Muscle layer of duodenum (tissue), 2 donors: Measurements from ENCODE around the gene MCF2L2.

Experiments
- H3K27ac ChIP-seq: one replicate; pipeline ENCODE4 v1.7.0; 2013; ENCODE audit warnings: mild to moderate bottlenecking, low read length
- H3K27me3 ChIP-seq: one replicate; pipeline ENCODE4 v1.7.0; 2013; ENCODE audit warnings: low read depth, mild to moderate bottlenecking, control low read depth, low read length
- H3K36me3 ChIP-seq, 2 donors: one replicate each; pipeline ENCODE4 v1.7.0; 2013; ENCODE audit warnings: low read length in 2 of 2, control low read depth in 1 of 2, mild to moderate bottlenecking in 1 of 2; ENCODE audit not compliant: insufficient read depth in 2 of 2, control insufficient read depth in 1 of 2
- H3K4me1 ChIP-seq, 2 donors: one replicate each; pipeline ENCODE4 v1.7.0; 2013; ENCODE audit warnings: low read length in 2 of 2, mild to moderate bottlenecking in 2 of 2, control low read depth in 1 of 2, moderate library complexity in 1 of 2; ENCODE audit not compliant: insufficient read depth in 2 of 2, control insufficient read depth in 1 of 2
- H3K4me3 ChIP-seq, 2 donors: one replicate each; pipeline ENCODE4 v1.7.0; 2013; ENCODE audit warnings: low read length in 2 of 2, low read depth in 1 of 2, mild to moderate bottlenecking in 1 of 2
- H3K9me3 ChIP-seq, 2 donors: one replicate each; pipeline ENCODE4 v1.7.0; 2013; ENCODE audit warnings: low read length in 2 of 2, control low read depth in 1 of 2, mild to moderate bottlenecking in 1 of 2; ENCODE audit not compliant: control insufficient read depth in 1 of 2
- donor health status: healthy.

Gene MCF2L2

GRCh38 chr3:183332487-183332886 is 95.9 kb downstream of the MCF2L2 start:
- no peak overlapping the region for H3K4me3 ChIP-seq
- H3K36me3 ChIP-seq, result no peaks in the 10 kb centered on the region
- no peaks in the 10 kb centered on the region for H3K9me3 ChIP-seq
- H3K4me1 ChIP-seq, result no peaks in the 10 kb centered on the region
- no peak overlapping the region for H3K27ac ChIP-seq
- H3K27me3 ChIP-seq, result no peaks in the 10 kb centered on the region

- H3K4me1 ChIP-seq, result no peaks in the 10 kb centered on the region
- no peaks in the 10 kb centered on the region for H3K9me3 ChIP-seq
Observed at GRCh38 chr3:183331498-183331897, 96.9 kb downstream of the MCF2L2 start.

GRCh38 chr3:183330881-183331280 is 97.5 kb downstream of the MCF2L2 start:
- Histone ChIP-seq H3K27me3 (no peaks in the 10 kb centered on the region), H3K36me3 (no peaks in the 10 kb centered on the region), H3K9me3 (no peaks in the 10 kb centered on the region), H3K4me1 (no peaks in the 10 kb centered on the region), H3K4me3 (no peak overlapping the region), H3K27ac (no peak overlapping the region)

More at GRCh38 chr3:183331498-183331897, 96.9 kb downstream of the MCF2L2 start:
- no peaks in the 10 kb centered on the region for H3K27me3 ChIP-seq
- no peak overlapping the region for H3K4me3 ChIP-seq
- no peaks in the 10 kb centered on the region for H3K36me3 ChIP-seq
- no peak overlapping the region for H3K27ac ChIP-seq

GRCh38 chr3:183329543-183329942 is 98.9 kb downstream of the MCF2L2 start:
- H3K36me3 ChIP-seq, result no peaks in the 10 kb centered on the region
- H3K4me3 ChIP-seq, result no peak overlapping the region
- H3K9me3 ChIP-seq, result no peaks in the 10 kb centered on the region
- H3K27ac ChIP-seq, result no peak overlapping the region
- no peaks in the 10 kb centered on the region for H3K27me3 ChIP-seq
- no peaks in the 10 kb centered on the region for H3K4me1 ChIP-seq

GRCh38 chr3:183328823-183329222 is 99.6 kb downstream of the MCF2L2 start:
- H3K27ac ChIP-seq, result no peak overlapping the region
- H3K27me3 ChIP-seq, result no peaks in the 10 kb centered on the region
- no peak overlapping the region for H3K4me3 ChIP-seq
- H3K4me1 ChIP-seq, result no peaks in the 10 kb centered on the region
- H3K36me3 ChIP-seq, result no peaks in the 10 kb centered on the region
- H3K9me3 ChIP-seq, result no peaks in the 10 kb centered on the region

- Histone ChIP-seq H3K27ac (no peak overlapping the region), H3K36me3 (no peaks in the 10 kb centered on the region), H3K4me1 (no peaks in the 10 kb centered on the region), H3K9me3 (no peaks in the 10 kb centered on the region), H3K4me3 (no peak overlapping the region), H3K27me3 (no peaks in the 10 kb centered on the region)
Observed at GRCh38 chr3:183328164-183328563, 100.3 kb downstream of the MCF2L2 start.

- Histone ChIP-seq H3K4me1 (no peaks in the 10 kb centered on the region), H3K9me3 (no peaks in the 10 kb centered on the region), H3K4me3 (no peak overlapping the region), H3K27me3 (no peaks in the 10 kb centered on the region), H3K27ac (no peak overlapping the region), H3K36me3 (no peaks in the 10 kb centered on the region)
Observed at GRCh38 chr3:183327343-183327742, 101.1 kb downstream of the MCF2L2 start.

- Histone ChIP-seq H3K27me3 (no peaks in the 10 kb centered on the region), H3K36me3 (no peaks in the 10 kb centered on the region), H3K4me1 (no peaks in the 10 kb centered on the region), H3K27ac (no peak overlapping the region), H3K9me3 (no peaks in the 10 kb centered on the region), H3K4me3 (no peak overlapping the region)
Observed at GRCh38 chr3:183324083-183324482, 104.3 kb downstream of the MCF2L2 start.

- Histone ChIP-seq H3K4me1 (no peaks in the 10 kb centered on the region), H3K9me3 (no peaks in the 10 kb centered on the region), H3K4me3 (no peak overlapping the region), H3K36me3 (peaks cover 0 to 5% of the 10 kb centered on the region in 2 donors), H3K27ac (no peak overlapping the region), H3K27me3 (no peaks in the 10 kb centered on the region)
Observed at GRCh38 chr3:183319371-183319770, 109.0 kb downstream of the MCF2L2 start.

- Histone ChIP-seq H3K4me1 (no peaks in the 10 kb centered on the region), H3K4me3 (no peak overlapping the region), H3K36me3 (peaks cover 0 to 5% of the 10 kb centered on the region in 2 donors), H3K9me3 (no peaks in the 10 kb centered on the region), H3K27me3 (no peaks in the 10 kb centered on the region), H3K27ac (no peak overlapping the region)
Observed at GRCh38 chr3:183318877-183319276, 109.5 kb downstream of the MCF2L2 start.

GRCh38 chr3:183317886-183318865 is 110.2 kb downstream of the MCF2L2 start:
- no peak overlapping the region for H3K27ac ChIP-seq
- H3K9me3 ChIP-seq, result no peaks in the 10 kb centered on the region

More at GRCh38 chr3:183317886-183318865, 110.2 kb downstream of the MCF2L2 start:
- Histone ChIP-seq H3K27me3 (no peaks in the 10 kb centered on the region), H3K4me1 (no peaks in the 10 kb centered on the region), H3K4me3 (no peak overlapping the region), H3K36me3 (peaks cover 0 to 5% of the 10 kb centered on the region in 2 donors)
